Kasumi-1 (cell line): ENCODE results near the gene ZNF460.
A peak's percentile ranks its signal among the peaks of the same experiment; 100 is the strongest.
"Not testable (repeated sequence)": the region's sequence is repeated elsewhere in the genome, so short reads cannot be mapped to it uniquely, and the experiment has no call there.

Experiments
- DNase-seq, 2 experiments: peaks; one replicate each; lab custom pipeline; 2025; lab: John Stamatoyannopoulos, UW

Gene ZNF460

DNA sequence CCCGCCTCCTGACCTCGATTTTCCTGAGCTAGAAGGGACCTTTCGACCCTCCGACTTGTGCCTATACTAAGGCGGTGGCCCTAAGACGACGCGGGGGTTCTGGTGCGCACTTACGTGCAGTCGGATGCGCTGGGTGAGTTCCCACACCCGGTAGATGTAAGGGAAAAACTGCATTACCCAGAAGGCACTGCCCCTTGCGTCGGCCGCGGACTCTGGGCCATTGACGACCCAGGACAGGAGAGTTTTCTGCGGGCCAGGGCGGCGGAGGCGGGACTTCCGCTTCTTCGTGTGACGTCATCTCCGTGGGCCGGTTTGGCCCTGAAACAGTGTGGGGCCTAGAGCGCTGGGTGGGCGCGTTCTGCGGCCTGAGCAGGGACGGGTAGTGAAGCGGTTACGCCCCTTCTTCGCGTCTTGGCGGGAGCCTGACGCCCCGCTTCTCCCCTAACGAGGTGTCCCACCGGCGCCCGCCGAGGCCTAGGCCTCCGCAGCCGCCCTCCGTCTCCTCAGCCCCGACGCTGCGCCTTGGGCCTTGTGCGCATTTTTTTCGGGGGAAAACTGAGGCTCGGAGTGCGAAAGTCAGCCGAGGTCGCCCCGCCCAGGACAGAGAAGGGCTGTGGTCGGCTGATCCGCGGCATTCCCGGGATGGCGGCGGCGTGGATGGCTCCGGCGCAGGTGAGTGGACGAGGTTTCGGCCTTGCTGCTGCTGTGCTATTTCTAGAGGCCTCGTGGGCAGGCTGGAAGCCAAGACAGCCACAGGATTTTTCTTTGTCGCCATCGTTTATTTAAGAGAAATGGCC is at the start of gene ZNF460:
Gene ZNF460 (plus strand): TSS at position 321 of the 797 bp plus-strand sequence. CDS start 322 bp downstream, at position 643.
- peak; percentile 95 to 96 for DNase-seq

DNA sequence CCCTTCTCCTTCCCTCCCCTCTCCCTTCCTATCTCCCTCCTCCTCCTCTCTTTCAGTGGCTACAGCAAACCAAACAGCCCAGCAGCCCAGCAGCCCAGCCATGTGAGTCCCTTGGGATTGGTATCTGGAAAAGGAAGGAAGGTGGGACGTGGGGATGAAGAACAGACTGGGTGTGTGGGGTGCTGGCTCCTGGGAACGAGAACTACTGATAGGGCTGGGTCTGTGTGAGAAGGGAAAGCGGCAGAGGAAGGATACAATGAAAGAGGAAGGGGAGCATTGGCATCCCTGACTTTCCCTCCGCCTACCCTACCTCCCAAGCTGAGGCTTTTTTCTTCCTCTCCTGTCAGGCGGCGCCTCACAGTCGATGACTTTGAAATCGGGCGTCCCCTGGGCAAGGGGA is 48.6 kb upstream of the ZNF460 start:
- no peak for DNase-seq

DNA sequence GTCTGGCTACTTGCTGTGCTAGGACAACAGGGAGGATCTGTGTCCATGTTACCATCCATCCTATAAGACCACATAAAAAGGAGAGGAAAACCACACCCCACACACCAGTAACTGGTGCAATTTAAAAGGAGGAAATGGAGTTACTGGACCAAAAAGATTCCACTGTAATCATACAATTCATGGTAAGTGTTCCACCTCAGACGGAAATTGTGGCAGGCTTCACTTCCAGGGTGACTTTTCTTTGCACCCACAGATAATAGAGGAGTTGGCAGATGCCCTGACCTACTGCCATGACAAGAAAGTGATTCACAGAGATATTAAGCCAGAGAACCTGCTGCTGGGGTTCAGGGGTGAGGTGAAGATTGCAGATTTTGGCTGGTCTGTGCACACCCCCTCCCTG is 47.1 kb upstream of the ZNF460 start:
- peak; percentile 47 to 49 for DNase-seq

DNA sequence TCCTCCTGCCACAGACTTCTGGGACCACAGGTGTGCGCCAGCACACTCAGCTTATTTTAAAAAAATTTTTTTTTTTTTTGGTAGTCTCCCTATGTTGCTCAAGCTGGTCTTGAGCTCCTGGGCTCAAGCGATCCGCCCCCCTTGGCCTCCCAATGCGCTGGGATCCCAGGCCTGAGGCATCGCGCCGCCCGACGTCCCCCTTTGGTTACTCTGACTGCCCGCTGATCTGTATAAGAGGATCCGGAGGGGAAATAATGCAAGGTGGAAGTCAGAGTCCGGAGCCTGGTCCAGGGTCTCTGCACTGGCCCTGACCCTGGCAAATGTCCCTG is 40.3 kb upstream of the ZNF460 start:
- DNase-seq, result no peak

DNA sequence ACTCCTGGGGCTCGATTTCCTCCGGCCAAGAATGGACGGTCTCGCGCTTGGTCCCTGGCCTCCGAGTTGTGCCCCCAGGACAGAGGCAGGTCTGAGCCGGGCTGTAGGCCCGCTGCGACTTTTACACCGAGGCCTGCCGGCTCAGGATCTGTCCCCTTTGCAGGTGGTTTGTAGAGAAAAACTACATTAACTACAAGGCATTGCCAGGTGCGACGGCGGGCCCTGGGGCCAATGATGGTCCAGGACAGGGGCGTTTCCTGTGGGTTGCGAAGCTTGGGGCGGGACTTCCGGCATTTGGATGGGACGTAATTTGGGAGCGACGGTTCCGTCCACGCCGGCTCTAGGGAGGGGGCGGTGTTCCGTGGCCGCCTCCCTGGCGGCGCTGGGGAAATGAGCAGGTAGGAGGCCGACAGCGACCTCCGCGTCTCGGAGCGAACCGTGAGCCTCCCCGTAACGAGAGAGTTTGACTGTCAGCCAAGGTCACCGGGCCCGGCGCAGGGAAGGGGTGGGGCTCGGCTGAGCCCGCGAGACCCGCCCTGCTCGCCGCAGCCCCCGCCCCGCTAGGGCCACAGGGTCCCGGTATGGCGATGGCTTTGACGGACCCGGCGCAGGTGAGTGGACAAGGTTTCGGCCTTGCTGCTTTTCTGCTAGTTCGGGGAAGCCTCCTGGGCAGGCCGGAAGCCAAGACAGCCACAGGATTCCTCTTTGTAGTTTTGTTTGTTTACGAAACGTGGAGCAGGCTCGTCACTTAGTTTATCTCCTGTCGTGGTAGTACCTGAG is 39.8 kb upstream of the ZNF460 start, which contains the start of gene ZNF805:
Gene ZNF805 (plus strand): TSS at position 322 of the 780 bp plus-strand sequence. CDS start 260 bp downstream, at position 582.
- peak; percentile 80 to 89 for DNase-seq

DNA sequence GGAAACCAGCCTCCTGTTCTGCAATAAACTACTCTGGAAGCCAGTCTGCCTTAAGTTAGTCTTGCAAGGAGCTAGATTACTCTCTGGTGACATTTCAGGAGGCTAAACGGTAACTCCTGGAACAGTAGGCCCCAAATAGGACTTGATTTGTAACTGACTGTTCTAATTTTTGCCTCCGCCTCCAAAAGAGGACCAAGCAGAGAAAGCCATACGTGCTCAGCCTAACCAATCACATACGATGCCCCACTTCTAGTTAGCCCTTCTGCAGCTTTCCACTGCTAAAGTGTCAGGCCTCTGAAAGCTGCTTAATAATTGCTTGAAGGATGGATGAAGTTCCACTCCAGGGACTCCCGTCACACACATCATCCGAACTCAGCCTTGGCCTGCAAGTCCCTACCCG is 39.1 kb upstream of the ZNF460 start:
- DNase-seq, result peak; percentile 2 to 30

DNA sequence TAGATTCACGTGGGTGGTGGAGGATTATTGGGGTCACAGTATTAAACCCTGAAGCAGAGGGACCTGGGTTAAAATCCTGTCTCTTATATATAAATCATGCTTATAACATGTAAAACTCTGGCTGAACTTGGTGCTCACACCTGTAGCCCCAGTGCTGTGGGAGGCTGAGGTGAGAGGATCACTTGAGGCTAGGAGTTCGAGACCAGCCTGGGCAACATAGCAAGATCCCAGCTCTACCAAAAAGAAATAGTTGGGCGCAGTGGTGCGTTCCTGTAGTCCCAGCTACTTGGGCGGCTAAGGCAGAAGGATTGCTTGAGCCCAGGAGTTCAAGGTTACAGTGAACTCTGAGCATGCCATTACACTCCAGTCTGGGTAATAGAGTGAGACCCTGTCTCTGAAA is 37.5 kb upstream of the ZNF460 start:
- DNase-seq, result no peak

DNA sequence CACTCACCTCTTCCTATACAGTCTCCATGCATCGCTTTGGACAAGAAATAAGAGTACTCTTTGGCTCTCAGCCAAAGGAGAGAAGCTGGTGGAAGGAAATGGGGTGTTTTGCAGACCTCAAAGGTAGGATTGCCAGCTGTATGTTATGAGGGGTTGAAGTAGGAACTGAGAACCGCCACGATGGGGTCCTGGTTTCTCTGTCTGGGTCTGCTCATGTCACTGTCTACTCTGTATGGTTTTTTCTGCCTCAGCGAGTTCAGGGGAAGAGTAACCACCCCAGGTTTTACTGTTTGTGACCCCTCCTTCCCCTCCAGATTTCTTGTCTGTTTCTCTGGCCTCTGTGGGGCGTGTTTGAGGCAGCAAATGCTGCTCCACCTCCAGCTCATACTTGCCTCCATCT is 35.8 kb upstream of the ZNF460 start:
- DNase-seq, result no peak

DNA sequence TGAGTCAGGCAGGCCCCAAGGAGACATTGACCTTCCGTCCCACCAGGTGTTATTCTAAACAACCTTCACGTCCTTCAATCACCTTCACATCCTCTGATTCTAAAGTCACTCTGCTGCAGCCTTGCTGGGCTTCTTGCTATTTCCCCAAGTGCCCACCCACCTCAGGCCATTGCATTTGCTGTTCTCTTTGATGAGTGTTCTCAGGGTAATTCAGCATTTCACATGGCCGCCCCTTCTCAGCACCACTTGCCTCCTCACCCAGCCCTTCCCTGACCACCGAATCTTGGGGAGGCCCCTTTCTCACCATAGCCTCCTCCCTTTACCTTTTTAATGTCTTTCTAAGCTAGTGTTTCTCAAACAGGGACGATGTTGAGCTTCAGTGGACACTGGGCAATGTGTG is 35.2 kb upstream of the ZNF460 start:
- DNase-seq, result no peak

DNA sequence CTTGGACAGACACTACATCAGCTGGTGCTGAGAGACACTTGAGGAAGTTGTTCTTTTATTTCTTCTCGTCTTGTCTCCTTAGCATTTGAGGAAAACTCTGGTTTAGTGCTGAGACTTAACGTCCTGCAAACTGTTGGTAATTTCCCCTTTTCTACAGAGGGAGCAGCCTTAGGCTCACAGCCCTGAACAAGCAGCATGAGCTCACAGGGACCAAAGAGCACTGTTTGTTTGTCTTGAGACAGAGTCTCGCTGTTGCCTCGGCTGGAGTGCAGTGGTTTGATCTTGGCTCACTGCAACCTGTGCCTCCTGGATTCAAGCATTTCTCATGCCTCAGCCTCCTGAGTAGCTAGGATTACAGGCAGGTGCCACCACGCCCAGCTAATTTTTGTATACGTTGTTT is 34.3 kb upstream of the ZNF460 start:
- DNase-seq, result no peak

DNA sequence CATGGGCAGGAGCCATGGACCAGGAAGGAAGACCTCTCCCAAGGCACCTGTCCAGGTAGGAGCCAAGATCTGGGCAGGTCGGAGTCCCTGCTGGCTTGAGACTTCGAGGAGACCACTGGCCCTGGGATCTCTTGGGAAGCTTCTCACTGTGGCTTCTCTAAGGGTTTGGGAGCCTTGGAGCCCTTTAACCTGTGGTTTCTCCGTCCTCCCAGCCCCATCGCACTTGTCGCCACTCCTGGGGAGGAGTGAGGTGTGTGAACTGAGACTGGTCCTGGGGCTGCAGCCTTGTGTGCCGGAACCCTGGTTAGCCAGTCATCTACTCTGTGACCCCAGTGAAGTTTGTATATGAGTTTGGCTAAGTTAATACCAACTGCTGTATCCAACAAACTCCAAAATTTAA is 31.6 kb upstream of the ZNF460 start:
- no peak for DNase-seq

DNA sequence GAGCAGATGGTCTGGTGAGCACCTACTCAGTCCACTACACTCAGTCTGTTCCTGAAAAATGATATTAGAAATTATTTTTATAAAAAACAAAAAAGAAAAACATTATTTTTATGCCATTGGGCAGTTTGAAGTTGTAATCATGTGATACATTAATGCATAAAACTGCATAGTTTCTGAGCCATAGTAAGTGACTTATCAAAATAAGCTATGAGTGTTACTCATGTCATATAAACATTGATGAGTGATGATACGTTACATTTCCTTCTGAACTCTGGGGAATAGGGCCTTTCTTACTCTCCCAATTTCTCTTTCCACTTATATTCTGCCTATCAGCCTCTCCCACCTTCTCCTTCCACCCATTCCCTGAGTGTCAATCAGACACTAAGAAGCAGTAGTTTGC is 31.0 kb upstream of the ZNF460 start:
- no peak for DNase-seq

DNA sequence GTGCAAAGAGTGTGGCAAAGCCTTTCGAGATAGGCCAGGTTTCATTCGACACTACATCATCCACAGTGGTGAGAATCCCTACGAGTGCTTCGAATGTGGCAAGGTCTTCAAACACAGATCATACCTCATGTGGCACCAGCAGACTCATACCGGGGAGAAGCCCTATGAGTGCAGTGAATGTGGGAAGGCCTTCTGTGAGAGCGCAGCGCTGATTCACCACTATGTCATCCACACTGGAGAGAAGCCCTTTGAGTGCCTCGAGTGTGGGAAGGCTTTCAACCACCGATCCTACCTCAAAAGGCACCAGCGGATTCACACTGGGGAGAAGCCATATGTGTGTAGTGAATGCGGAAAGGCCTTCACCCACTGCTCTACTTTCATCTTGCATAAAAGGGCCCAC is 26.5 kb upstream of the ZNF460 start:
- not testable (repeated sequence) for DNase-seq

DNA sequence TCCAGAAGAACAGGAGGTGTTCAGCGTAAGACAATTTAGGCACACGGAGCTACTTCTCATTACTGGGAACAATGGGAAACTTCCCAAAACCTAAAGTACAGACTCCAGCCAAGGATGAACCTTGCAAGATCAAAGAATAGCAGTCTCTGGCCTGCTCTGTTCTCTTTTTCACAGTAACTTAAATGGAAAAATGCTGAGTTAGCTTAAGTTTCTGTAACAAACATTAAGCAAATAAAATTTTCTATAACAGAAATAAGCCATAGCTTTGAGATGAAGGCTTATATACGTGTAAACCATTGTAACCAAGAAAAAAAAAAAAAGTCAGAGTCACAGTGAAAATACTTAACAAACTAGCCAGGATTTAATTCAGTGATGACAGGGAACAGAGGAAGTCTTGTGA is 18.2 kb upstream of the ZNF460 start:
- no peak for DNase-seq

DNA sequence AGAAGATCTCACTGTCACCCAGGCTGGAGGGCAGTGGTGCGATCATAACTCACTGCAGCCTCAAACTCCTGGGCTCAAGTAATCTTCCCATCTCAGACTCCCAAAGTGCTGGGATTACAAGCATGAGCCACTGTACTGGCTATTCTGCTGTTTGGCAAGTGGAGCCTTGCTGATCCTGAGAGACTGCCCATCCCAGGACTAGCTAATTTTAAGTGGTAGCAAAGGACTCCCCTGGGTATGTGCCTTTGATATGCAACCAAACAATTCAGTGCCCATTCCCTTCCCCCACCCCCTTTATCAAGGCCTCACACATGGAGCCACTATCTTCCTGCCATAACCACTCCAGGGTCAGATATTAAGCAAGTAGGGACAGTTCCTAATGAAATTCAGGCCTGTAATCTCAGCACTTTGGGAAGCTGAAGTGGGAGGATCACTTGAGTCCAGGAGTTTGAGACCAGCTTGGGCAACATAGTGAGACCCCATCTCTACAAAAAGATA is 17.0 kb upstream of the ZNF460 start:
- no peak for DNase-seq

DNA sequence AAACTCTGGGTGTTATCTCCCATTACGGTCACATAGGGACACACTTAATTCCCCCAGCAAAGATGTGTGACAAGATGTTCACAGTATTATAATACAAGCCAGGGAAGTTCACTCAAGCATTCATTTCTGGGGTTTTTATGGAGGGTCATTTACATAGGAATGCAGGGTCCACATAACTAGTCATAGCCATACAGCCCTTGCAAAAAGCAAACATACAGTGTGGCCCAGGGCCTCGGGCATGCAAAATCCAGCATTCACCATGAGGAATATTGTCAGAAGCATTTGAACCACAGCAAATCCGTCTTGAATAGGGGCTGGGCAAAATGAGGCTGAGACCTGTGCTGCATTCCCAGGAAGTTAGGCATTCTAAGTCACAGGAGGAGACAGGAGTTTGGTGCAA is 13.0 kb upstream of the ZNF460 start:
- no peak for DNase-seq

DNA sequence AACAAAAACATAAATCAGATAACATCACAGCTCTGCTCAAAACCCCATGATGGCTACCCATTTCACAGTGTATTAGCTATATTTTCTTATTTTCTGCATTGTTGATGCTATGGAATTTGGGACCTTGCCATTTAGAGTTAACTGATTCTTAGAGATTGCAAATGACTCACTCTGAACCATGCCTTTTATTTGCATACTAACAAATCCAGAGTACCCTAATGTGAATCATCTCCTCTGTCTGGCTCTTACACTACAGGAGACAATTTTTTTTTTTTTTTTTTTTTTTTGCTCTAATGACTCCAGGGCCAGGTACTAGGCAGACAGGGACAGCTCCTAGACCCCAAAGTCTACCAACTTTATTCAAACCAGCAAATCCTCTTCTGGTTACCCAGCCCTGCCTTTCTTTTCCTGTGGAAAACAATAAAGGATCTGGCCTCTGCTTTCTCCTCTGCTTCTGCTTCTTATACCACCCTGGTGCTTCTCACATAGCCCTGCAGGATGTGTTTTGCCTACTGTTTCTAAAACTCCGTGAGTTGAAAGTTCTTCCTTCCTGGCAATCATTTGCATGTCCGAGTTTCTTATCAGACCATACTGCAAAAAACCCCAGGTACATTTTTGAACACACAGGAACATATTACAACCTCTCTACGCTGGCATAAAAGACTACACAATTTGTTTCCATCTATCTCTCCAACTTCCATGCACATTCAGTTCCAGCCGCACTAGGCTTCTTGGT is 10.6 kb upstream of the ZNF460 start:
- no peak for DNase-seq

DNA sequence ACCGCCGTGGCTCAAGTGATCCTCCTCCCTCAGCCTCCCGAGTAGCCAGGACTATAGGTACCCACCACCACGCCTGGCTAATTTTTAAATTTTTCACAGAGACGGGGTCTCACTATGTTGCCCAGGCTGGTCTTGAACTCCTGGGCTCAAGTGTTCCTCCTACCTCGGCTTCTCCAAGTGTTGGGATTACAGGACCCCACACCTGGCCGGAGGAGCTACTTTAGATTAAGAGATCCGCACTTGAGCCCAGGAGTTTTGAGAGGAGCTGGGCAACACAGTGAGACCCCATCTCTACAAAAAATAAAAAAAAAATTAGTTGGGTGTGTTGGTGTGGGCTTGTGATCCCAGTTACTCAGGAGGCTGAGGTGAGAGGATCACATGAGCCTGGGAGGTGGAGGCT is 9.0 kb upstream of the ZNF460 start:
- DNase-seq, result no peak

DNA sequence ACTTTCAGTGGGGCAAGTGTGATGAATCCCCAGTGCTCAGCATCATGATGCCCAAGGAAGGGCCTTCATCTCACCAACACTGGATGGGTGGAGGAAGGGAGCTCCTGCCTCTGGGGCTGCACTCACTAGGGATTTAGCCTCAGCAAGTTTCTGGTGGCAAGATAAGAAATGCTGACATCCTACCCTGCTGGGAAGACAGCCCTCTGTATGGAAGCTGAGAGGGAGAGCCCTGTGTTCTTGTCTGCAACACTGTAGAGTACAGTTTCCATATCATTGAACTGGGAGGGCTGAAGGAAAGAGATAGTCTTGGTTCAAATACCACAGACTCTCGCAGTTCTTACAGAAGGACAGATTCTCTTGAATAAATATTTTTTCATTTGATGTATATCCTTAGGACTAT is 7.3 kb upstream of the ZNF460 start:
- DNase-seq, result no peak

DNA sequence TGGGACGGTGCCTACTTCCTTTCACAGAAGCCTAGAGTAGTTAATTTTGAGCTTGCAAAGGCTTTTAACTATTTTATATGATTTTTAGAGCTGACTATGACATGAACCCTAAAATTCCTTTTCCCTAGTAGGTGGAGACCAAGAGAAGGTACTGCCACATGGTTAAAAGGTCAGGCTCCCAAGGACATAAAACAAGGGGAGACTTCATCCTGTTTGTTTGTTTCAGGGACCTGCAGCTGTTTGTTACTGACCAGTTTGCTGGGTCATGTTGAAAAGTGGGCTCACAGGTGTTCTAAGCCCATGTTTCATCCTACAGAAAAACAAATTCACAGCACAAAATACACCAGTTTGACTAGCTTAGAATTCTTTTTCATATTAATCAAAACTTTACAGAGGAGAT is 3.9 kb upstream of the ZNF460 start:
- DNase-seq, result no peak

DNA sequence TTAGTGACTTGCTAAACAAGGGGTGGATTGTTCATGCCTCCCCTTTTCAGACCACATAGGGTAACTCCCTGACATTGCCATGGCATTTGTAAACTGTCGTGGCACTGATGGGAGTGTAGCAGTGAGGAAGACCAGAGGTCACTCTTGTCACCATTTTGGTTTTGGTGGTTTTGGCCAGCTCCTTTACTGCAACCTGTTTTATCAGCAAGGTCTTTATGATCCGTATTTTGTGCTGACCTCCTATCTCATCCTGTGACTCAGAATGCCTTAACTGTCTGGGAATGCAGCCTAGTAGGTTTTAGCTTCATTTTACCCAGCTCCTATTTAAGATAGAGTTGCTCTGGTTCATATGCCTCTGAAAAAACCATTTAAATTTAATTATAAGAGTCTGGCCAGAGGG is 1.8 kb upstream of the ZNF460 start:
- DNase-seq, result not testable (repeated sequence)

DNA sequence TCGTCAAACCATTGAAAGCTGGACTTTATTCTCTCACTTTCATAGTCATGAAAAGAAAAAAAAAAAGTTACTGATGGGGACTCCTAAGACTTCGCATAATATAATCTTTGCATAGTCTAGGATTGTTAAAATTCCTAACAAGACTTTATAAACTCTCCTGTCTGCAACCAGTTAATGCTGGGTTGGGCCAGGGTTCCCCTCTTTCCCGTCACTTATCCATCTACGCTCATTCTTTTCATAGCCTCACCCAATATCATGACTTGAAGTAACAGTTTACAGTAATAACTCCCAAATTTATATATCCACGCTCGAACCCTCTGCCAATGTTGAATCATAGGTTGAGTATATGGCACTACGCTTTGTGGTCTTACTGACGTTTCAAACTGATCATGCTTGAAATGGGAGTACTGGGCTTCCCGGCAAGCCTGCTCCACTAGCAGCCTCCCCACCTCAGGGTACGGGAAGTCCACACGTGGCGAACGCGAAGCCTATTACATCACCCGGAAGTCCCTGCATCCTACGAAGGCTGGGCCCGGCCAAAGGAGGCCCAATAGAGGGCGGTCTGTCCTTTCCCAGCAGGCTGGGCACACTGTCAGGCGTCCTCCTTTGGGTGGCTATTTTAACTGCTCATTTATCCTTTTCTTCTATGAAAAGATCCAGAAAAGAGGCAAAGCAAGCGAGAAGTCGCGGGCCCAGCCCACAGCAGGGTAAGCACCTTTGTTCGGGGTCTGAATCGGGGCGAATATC is 694 bp upstream of the ZNF460 start:
- DNase-seq, result peak; percentile 90 to 93
